GM21447 (cell line): ENCODE results near the gene CCDC201.
"Not testable (repeated sequence)": the region's sequence is repeated elsewhere in the genome, so short reads cannot be mapped to it uniquely, and the experiment has no call there.

Experiments used
- ATAC-seq: cut with Tn5 transposase; IDR thresholded peaks from one replicate; pipeline ENCODE4 v1.9.1; 2021; ENCODE audit not compliant: unreplicated experiment

The CCDC201 gene

DNA sequence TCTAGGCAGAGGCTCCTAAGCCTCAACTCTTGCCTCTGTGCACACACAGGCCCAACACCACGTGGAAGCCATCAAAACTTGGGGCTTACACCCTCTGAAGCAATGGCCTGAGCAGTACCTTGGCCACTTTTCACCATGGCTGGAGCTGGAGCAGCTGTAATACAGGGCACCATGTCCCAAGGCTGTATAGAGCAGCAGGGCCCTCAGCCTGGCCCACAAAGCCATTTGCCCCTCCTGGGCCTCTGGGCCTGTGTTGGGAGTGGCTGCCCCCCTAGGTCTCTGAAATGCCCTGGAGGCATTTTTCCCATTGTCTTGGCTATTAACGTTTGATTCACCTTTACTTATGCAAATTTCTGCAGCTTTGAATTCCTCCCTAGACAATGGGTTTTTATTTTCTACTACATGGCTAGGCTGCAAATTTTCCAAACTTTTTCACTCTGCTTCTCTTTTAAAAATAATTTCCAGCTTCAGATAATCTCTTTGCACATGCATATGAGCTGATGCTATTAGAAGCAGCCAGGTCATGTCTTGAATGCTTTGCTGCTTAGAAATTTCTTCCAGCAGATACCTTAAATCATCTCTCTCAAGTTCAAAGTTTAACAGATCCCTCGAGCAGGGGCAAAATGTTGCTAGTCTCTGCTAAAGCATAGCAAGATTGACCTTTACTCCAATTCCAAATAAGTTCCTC, 5.7 kb upstream of the CCDC201 start:
- ATAC-seq, result no peak

DNA sequence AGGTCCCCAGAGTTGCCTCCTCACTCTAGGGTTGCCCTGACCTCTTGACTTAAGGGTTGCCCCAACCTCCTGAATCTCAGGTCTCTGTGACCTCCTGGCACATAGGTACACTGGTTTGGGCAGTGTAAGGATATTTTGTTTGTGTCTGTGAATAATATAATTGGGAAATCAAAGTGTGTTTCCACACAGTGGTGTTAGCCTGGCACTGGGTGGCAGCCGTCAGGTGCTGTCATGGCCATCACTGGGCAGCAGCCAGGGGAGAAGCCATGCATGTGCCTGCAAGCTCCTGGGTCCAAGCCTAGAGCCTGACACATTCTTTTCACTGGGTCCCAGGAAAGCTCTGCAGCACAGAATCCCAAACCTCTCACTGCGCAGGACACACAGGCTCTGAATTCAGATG, 3.6 kb upstream of the CCDC201 start:
- ATAC-seq, result no peak

GRCh38 chr7:45874408-45875131, 1.7 kb upstream of the CCDC201 start:
- ATAC-seq, result no peak

- ATAC-seq, result no peak
Measured at GRCh38 chr7:45873355-45873754, 473 bp upstream of the CCDC201 start.

GRCh38 chr7:45872116-45873034, 507 bp downstream of the CCDC201 start:
- no peak for ATAC-seq

DNA sequence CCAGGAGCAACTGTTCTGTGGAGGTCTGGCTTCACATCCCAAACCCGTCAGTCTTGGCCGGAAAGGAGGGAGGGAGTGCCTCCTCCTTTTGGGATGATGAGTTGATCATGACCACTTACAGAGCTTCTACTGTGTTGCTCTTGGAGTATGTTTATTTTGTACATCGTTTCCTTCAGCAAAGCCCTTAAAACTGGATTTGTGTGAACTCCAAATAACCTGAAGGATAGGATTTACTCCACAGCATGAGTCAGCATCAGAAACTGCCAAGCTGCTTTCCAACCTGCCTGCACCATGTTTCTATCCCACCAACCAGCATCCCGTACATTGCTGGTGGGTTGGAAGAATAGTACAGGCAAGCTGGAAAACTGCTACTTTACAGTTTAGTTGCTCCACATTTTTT, 3.5 kb downstream of the CCDC201 start:
- ATAC-seq, result no peak

GRCh38 chr7:45867471-45867870, 5.4 kb downstream of the CCDC201 start:
- ATAC-seq, result no peak

DNA sequence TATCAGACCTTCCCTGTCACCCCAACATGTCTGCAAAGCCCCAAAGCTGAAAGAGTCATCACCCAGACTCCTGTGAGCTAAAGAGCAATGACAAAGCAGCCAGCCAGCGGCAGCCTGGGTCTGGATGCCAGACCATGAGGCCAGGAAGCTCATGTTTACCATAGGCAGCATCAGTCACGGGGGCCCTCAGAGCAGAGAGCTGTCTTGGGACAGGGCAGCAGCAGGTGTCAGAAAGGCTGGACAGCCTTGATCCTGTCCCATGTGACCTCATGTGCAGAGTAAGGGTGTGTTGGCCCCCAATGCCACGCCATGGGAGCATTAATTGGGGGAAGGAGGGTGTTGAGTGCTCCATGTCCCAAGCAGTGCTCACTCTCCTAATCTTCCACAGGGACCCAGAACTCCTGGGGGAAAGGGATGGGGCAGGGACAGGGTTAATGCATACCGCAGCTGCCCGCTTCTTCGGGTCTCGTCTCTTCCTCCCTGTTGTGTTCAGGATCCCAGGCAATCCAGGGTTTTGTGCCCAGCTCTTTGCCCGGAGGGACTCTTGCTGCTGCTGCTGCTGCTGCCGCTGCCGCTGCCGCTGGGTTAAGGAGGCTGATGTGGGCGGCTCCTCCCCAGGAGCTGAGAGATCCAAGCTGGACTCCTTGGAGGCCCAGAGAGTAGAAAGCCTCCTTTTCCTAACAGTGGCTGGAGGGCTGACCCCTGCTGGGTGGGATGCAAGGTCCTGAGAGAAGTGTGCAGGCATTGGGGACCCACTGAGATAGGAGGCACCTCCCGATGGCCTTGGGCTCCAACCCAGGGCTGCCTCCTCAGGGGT, 7.1 kb downstream of the CCDC201 start:
- no peak for ATAC-seq

DNA sequence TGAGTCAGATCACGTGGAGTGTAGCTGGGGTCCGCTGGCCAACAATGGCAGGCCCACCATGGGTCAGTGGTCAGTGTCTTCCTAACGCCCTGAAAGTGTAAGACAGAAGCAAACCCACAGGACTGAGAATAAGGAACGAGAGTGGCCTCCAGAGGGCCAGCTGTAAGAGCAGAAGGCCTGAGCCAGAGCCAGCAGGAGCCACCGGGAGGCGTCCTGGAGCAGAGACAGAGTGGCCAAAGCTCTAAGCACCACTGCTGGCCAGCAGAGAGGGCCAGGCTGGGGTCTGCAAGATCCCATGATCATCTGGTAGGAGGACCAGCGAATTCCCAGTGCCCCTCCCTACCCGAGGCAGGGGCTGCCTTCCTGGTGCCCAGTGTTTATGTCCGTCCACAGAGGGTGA, 9.2 kb downstream of the CCDC201 start:
- no peak for ATAC-seq

DNA sequence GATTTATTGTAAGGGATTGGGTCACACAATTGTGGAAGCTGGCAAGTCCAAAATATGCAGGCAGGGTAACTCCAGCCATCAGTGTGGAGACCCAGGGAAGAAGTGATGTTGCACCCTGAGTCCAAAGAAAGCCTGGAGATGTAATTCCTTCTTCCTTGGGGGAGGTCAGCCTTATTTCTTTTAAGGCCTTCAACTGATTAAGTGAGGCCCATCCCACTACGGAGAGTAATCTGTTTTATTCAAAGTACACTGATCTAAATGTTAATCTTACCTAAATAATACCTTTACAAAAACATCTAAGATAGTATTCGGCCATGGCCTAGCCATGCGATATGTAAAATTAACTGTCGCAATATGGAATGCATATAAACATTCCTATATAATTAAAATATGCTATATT, 16.0 kb downstream of the CCDC201 start:
- ATAC-seq, result not testable (repeated sequence)

DNA sequence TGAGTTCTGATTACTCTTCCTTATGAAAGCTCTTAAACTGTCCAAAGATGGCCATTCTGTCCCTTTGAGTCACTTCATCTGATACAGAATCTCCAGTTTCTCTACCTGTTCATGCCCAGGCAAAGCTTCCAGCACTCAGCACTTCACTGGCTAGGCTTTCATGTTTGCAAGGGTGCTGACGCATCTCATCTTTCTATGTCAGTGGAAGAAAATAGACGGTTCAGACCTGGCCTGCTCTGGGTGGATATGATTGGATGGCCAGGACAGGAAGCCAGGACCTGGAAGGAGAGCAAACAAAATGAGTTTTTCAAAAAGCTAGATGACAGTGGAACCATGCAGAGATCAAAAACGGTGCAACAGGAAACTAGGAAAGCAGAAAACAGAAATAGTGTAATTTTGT, 17.2 kb downstream of the CCDC201 start:
- not testable (repeated sequence) for ATAC-seq

DNA sequence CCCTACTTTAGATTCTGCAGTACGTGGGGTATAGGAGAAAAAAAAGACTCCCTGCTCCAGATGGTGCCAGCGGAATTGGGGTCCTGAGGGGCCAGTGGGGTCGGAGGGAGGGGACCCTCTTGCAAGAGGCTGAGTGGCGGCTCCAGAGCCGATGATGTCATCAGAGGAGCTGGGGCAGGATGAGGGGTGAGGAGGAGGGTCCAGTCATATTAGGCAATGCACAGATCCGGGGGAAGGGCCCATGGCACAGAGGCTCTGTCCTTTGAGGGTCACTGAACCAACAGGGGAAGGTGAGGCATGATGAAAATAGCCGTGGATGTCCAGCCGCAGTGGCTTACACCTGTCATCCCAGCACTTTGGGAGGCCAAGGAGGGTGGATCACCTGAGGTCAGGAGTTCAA, 19.4 kb downstream of the CCDC201 start:
- ATAC-seq, result not testable (repeated sequence)

DNA sequence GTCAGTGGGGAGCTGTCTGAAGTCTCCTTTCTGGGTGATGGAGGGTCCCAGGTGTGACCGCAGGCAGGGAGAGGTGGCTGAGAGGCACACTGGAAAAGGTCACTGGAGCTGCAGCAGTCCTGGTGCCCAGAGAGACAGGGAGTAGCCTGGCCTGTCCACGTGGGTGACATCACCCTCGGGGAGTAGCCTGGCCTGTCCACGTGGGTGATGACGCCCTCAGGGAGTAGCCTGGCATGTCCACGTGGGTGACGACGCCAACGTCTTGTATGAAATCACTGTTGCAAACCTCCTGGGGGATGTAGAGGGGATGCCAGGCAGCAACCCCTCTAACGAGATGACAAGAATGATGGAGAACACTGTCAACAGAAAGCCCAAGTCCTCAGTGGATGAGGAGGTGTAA, 19.9 kb downstream of the CCDC201 start:
- not testable (repeated sequence) for ATAC-seq

DNA sequence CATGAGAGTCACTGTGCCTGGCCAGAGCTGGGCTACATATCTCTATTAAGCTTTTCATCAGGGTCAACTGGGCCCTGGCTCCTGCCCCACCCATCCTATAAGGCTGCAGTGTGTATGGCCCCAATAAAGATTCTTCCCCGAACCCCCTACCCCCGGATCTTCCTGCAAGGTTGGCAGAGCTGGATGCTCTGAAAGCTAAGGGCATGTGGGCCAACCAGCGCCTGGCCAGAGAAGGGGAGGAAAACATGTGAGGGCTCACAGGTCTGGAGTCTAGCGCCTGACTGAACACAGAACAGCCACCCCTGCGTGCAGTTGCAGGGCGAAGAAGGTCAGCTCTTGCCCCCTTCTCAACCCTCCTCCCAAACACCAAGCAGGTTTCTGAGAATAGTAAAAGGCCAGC, 24.1 kb downstream of the CCDC201 start:
- not testable (repeated sequence) for ATAC-seq

- ATAC-seq, result not testable (repeated sequence)
Measured at GRCh38 chr7:45846536-45846935, 26.3 kb downstream of the CCDC201 start.

DNA sequence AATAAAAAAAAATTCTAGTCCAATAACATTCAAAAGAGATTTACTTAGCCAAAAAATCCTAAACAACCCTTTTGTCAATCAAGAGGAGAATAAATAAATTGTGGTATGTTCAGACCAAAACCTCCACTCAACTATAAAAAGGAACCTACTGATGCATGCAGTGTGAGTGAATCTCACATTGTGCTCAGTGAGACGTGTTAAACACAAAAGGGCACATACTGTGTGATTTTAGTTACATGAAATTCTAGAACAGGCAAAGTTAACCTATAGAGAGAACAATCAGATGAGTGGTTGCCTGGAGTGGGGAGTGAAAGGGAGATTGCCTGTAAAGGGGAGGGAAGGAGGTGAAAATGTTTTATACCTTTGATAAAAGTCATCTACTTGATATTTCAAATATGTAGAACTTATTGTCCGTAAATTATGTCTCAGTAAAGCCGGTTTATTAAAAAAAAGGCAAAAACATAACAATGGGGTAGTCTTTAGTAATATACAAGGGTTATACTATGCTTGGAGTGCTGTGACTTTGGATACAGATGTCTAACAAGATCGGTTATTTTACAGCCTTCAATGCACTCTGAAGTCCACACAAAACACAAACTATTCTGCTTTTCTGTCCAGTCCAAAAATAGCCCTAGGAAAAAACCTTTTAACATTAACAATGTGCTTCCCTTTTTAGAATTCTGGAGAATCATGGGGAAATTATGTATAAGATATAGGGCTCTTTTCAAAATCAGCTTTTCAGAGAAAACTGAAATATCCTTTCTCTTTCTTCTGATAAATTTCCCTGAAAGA, 30.8 kb downstream of the CCDC201 start:
- not testable (repeated sequence) for ATAC-seq

GRCh38 chr7:45838852-45839251, 34.0 kb downstream of the CCDC201 start:
- ATAC-seq, result not testable (repeated sequence)

DNA sequence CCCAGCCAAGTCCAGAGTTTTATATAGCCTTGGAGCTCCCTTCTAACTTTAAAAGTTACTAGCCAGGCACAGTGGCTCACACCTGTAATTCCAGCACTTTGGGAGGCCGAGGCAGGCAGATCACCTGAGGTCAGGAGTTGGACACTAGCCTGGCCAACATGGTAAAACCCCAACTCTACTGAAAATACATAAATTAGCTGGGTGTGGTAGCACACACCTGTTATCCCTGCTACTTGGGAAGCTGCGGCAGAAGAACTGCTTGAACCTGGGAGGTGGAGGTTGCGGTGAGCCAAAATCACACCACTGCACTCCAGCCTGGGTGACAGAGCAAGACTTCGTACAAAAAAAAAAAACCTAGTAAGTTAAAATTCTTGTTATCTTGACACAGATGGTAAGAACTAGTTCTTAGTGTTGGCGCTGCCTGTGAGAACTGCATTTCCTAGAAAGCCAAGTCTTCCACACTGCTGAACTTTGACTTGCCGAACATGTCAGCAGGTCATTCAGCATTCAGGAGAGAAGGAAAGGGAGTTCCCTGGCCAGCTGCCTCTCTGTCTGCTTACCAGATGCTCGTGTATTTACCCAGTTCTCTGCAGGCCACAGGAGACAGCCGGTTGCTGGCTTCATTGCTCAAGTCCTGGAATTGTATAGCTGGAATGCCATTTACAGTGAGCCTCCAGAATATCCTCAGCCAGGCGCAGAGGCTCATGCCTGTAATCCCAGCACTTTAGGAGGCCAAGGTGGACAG, 40.3 kb downstream of the CCDC201 start:
- ATAC-seq, result not testable (repeated sequence)

- not testable (repeated sequence) for ATAC-seq
Measured at GRCh38 chr7:45829846-45830245, 43.0 kb downstream of the CCDC201 start.
